Right atrium auricular region (tissue), 2 donors: Measurements from ENCODE around the gene BORCS5. TPM values are rescaled to one million over a fixed set of nuclear protein-coding genes. Genes with fewer than 3 reads are reported as not detected.

ENCODE experiments used
- DNase-seq: peaks from one replicate; pipeline ENCODE4 v3.0.0-alpha.2; 2019; ENCODE audit warnings: low spot score
- H3K27ac ChIP-seq, 2 donors: fragments of 200-600 bp; sonication (generic); 1 replicate in 1 of 2; 2 replicates in 1 of 2; pipeline ENCODE4 v1.5.1; 2016 to 2019
- H3K27me3 ChIP-seq, 2 donors: fragments of 200-600 bp; sonication (generic); one replicate each; pipeline versions ENCODE4 v1.5.1 to v1.6.0; 2017 to 2019
- H3K36me3 ChIP-seq: fragments of 200-600 bp; sonication (generic); one replicate; pipeline ENCODE4 v1.5.1; 2016
- H3K4me1 ChIP-seq, 2 donors: fragments of 200-600 bp; sonication (generic); one replicate each; pipeline versions ENCODE4 v1.5.1 to v1.6.0; 2017 to 2019
- H3K4me3 ChIP-seq, 2 donors: fragments of 200-600 bp; sonication (generic); 1 replicate in 1 of 2; 2 replicates in 1 of 2; pipeline ENCODE4 v1.5.1; 2017 to 2019; ENCODE audit warnings: mild to moderate bottlenecking in 1 of 2, moderate library complexity in 1 of 2
- H3K9me3 ChIP-seq, 2 donors: fragments of 200-600 bp; sonication (generic); one replicate each; pipeline ENCODE4 v1.5.1; 2019
- CTCF ChIP-seq, 2 donors: fragments of 200-600 bp; sonication (generic); IDR thresholded peaks; one replicate each; pipeline ENCODE4 v1.5.1; 2019; ENCODE audit warnings: antibody characterized with exemption in 2 of 2
- total RNA-seq, 2 donors: library from RNA; depleted of rRNA; stranded (reverse); fragments of >200 nt; gene quantifications; one replicate each; pipeline ENCODE4 v1.1.0, GENCODE V29; 2016

The BORCS5 gene
- total RNA-seq, 2 donors from 2014 or later: 6.2 to 8.0 TPM

- TF ChIP-seq CTCF (IDR thresholded peaks at IDR 0.05): no peak
- Histone ChIP-seq H3K36me3 (no peaks in the 10 kb centered on the region), H3K4me1 (no peaks in the 10 kb centered on the region), H3K9me3 (no peaks in the 10 kb centered on the region), H3K4me3 (no peak overlapping the region), H3K27ac (no peak overlapping the region), H3K27me3 (no peaks in the 10 kb centered on the region)
- DNase-seq: no peak
These were observed 76.4 kb downstream of the BORCS5 start for GRCh38 chr12:12433203-12433731.

- TF ChIP-seq CTCF (IDR thresholded peaks at IDR 0.05): no peak
- DNase-seq: no peak
These were observed 80.0 kb downstream of the BORCS5 start for GRCh38 chr12:12436831-12437345.

GRCh38 chr12:12439636-12440035 lies 82.8 kb downstream of the BORCS5 start:
- DNase-seq: no peak
- no peak overlapping the region for H3K27ac ChIP-seq

More at GRCh38 chr12:12436831-12437345, 80.0 kb downstream of the BORCS5 start:
- Histone ChIP-seq H3K27ac (no peak overlapping the region), H3K4me1 (peaks cover 0 to 11% of the 10 kb centered on the region in 2 donors), H3K36me3 (no peaks in the 10 kb centered on the region), H3K4me3 (no peak overlapping the region), H3K9me3 (no peaks in the 10 kb centered on the region), H3K27me3 (no peaks in the 10 kb centered on the region)

GRCh38 chr12:12440784-12441428 lies 84.0 kb downstream of the BORCS5 start:
- peaks cover 0 to 32% of the 10 kb centered on the region in 2 donors for H3K4me1 ChIP-seq
- H3K4me3 ChIP-seq: no peak overlapping the region
- peak overlapping the region in 1 of 2 donors; percentile 59 for H3K27ac ChIP-seq
- H3K36me3 ChIP-seq: no peaks in the 10 kb centered on the region
- no peak for TF ChIP-seq CTCF (IDR thresholded peaks at IDR 0.05)
- DNase-seq: no peak
- H3K9me3 ChIP-seq: no peaks in the 10 kb centered on the region
- H3K27me3 ChIP-seq: no peaks in the 10 kb centered on the region

More at GRCh38 chr12:12439636-12440035, 82.8 kb downstream of the BORCS5 start:
- Histone ChIP-seq H3K36me3 (no peaks in the 10 kb centered on the region), H3K9me3 (no peaks in the 10 kb centered on the region), H3K4me1 (peaks cover 0 to 32% of the 10 kb centered on the region in 2 donors), H3K4me3 (no peak overlapping the region), H3K27me3 (no peaks in the 10 kb centered on the region)
- TF ChIP-seq CTCF (IDR thresholded peaks at IDR 0.05): no peak

- DNase-seq: no peak
- H3K4me1 ChIP-seq: peaks cover 0 to 32% of the 10 kb centered on the region in 2 donors
- H3K9me3 ChIP-seq: no peaks in the 10 kb centered on the region
- H3K27ac ChIP-seq: peak overlapping the region; percentile 41 to 59
- no peak for TF ChIP-seq CTCF (IDR thresholded peaks at IDR 0.05)
- H3K36me3 ChIP-seq: no peaks in the 10 kb centered on the region
- H3K4me3 ChIP-seq: no peak overlapping the region
- H3K27me3 ChIP-seq: no peaks in the 10 kb centered on the region
These were observed 84.5 kb downstream of the BORCS5 start for GRCh38 chr12:12441429-12441807.
